B cell (primary cell): ENCODE measurements around the gene SPATA2L.

Experiments used
- EZH2 ChIP-seq: IDR thresholded peaks from 2 replicates; pipeline ENCODE4 v1.6.1; 2012; ENCODE audit warnings: borderline replicate concordance, low read depth, mild to moderate bottlenecking, moderate library complexity, low read length; ENCODE audit not compliant: insufficient read depth, poor library complexity, severe bottlenecking
- TF ChIP-seq, protein P1 (sequence below): fragments of 200-600 bp; IDR thresholded peaks from one replicate; pipeline ENCODE4 v1.8.0; 2022; ENCODE audit warnings: antibody characterized with exemption, mild to moderate bottlenecking

DNA sequence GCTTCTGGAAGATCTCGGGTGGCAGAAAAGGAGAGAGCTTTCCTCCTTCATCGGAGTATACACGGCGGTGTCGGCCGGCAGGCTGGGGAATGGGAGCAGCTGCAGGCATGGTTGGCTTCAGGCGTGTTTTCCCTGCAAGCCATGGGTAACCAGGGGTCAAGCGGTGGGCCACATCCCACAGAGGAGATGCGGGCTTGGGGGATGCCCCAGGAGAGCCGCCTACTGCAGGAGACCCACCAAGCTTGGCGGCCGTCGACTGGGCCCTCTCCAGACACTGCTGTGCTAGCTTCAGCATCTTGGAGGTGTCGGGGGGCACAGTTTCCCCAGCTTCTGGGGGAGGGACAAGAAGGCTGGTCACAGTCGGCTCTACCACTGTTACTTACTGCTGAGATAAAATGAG lies 15.0 kb upstream of the SPATA2L start:
- TF ChIP-seq EZH2, result no peak
- TF ChIP-seq, protein P1, sequence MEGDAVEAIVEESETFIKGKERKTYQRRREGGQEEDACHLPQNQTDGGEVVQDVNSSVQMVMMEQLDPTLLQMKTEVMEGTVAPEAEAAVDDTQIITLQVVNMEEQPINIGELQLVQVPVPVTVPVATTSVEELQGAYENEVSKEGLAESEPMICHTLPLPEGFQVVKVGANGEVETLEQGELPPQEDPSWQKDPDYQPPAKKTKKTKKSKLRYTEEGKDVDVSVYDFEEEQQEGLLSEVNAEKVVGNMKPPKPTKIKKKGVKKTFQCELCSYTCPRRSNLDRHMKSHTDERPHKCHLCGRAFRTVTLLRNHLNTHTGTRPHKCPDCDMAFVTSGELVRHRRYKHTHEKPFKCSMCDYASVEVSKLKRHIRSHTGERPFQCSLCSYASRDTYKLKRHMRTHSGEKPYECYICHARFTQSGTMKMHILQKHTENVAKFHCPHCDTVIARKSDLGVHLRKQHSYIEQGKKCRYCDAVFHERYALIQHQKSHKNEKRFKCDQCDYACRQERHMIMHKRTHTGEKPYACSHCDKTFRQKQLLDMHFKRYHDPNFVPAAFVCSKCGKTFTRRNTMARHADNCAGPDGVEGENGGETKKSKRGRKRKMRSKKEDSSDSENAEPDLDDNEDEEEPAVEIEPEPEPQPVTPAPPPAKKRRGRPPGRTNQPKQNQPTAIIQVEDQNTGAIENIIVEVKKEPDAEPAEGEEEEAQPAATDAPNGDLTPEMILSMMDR, result no peak
